ENCODE measurements around the gene ME3. TPM values are rescaled to one million over a fixed set of nuclear protein-coding genes. Genes with fewer than 3 reads are reported as not detected.

Gene ME3
- total RNA-seq, 2 experiments from 2014 or later, result 0.66 to 1.0 TPM

DNA sequence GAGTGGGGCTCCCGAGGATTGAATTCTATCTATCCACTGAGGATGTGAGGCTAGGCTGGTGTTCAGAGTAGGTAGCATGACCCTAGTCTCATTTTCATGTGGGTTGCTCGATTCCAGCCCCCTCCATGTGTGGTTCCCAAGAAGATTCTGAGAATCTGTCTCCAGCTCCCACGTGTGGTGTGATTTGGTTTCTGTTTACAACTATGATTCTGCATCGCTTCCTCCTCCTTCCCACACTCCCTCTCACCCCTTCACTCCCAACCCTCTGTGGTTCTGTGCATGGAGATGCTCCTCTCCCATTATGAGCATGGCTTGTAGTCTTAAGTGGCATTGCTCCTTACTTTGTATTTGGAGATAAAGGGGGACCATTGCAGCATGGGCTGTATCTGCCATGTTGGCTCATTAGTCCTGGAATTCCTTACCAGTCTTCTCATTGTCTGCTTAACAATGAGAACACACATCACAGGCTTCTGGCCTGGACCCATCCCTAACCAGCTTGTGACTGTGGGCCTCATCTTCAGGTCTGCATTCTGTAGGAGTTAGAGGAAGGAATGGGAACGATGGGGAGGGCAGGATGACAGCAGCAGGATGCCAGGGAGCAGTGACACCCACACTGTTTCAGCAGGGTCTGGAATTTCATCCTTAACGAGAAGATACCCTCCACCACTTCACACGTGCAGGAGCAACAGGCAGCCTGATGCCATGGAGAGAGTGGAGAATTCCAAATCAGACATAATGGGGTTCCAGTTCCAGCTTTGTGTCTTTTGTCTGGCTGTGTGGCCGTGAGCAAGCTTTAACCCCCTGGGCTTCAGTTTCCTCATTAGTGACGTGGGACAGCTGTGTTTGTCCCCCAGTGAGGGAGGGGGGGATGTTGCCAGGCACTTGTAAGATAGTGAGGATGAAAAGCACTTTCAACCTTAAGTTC lies 211.7 kb downstream of the ME3 start:
- Mint-ChIP-seq H3K4me3 (no peak overlapping the region), H3K27me3 (ENCODE audit: low read depth) (no peaks in the 10 kb centered on the region), H3K36me3 (ENCODE audit: low read depth) (no peaks in the 10 kb centered on the region), H3K27ac (no peak overlapping the region), H3K9me3 (ENCODE audit: insufficient read depth) (no peaks in the 10 kb centered on the region), H3K4me1 (ENCODE audit: low read depth) (peaks cover 3% of the 10 kb centered on the region)
- ChIA-PET CTCF (interaction anchor here (1.4 kb wide), 1 partner anchor 8 kb away, joined by 3 read pairs; no protein-coding TSS in a partner anchor), POLR2A (no interaction called here)
- ATAC-seq (no peak), DNase-seq (no peak)

DNA sequence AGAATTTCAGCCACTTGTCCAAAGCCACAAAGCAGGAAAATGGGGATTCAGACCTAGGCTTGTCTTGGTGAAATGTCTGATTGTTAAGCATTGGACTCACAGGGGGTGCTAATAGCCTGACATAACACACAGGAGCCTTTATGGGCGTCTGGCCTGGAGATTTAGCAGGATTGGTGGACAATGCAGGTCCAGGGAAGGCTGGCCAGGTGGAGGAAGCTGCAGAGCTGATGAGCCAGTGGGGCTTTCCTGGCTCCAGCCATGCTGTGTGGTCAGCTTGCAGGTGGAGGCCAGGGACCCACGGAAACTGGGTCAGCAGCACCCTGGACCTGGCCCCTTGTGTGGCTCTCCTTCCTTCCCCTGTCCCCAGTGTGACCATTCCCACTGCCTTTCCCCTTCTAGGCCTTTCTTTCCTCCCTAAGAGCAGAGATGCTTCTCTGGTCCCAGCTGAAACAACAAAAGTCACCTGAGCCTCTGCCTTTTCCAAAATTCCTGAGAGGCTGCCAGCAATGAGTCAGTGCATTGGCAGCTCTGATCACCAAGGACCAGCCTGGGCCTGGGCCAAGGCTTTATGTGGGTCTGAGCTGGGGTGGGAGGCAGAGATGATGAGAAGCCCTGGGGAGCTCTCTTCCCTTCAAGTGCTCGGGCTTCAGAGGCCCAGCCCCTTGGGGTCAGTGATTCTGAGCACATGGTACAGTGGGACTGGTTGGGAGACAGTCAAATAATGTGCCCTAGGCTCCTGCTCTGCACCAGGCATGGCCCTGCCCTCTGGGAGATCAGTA lies 212.5 kb downstream of the ME3 start:
- H3K36me3 Mint-ChIP-seq (ENCODE audit: low read depth), result no peaks in the 10 kb centered on the region
- ATAC-seq, result no peak
- peaks cover 3% of the 10 kb centered on the region for H3K4me1 Mint-ChIP-seq (ENCODE audit: low read depth)
- ChIA-PET CTCF (no interaction called here), POLR2A (no interaction called here)
- no peak for DNase-seq
- no peaks in the 10 kb centered on the region for H3K9me3 Mint-ChIP-seq (ENCODE audit: insufficient read depth)
- no peaks in the 10 kb centered on the region for H3K27me3 Mint-ChIP-seq (ENCODE audit: low read depth)
- no peak overlapping the region for H3K27ac Mint-ChIP-seq
- H3K4me3 Mint-ChIP-seq, result no peak overlapping the region

DNA sequence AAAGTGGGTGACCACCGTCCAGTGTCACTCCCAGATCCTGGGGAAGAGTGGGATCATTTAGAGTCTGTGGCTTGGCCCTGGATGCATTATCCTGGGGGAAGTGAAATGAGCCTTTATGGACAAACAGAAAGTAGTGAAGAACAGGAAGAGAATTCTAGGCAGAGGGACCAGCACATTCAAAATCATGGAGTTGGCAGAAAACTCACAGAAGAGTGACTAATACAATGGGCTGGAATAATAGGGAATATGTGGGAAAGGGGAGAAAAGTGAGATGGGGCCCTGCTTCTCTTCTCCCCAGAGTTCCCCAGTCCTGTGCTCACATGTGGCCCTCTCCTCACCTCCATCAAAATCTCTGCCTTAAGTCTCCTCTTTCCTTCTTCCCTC lies 213.4 kb downstream of the ME3 start:
- peaks cover 3% of the 10 kb centered on the region for H3K4me1 Mint-ChIP-seq (ENCODE audit: low read depth)
- ATAC-seq, result no peak
- H3K27ac Mint-ChIP-seq, result no peak overlapping the region
- ChIA-PET POLR2A (no interaction called here), CTCF (no interaction called here)
- H3K27me3 Mint-ChIP-seq (ENCODE audit: low read depth), result no peaks in the 10 kb centered on the region
- no peaks in the 10 kb centered on the region for H3K36me3 Mint-ChIP-seq (ENCODE audit: low read depth)
- H3K9me3 Mint-ChIP-seq (ENCODE audit: insufficient read depth), result no peaks in the 10 kb centered on the region
- DNase-seq, result no peak
- H3K4me3 Mint-ChIP-seq, result no peak overlapping the region

DNA sequence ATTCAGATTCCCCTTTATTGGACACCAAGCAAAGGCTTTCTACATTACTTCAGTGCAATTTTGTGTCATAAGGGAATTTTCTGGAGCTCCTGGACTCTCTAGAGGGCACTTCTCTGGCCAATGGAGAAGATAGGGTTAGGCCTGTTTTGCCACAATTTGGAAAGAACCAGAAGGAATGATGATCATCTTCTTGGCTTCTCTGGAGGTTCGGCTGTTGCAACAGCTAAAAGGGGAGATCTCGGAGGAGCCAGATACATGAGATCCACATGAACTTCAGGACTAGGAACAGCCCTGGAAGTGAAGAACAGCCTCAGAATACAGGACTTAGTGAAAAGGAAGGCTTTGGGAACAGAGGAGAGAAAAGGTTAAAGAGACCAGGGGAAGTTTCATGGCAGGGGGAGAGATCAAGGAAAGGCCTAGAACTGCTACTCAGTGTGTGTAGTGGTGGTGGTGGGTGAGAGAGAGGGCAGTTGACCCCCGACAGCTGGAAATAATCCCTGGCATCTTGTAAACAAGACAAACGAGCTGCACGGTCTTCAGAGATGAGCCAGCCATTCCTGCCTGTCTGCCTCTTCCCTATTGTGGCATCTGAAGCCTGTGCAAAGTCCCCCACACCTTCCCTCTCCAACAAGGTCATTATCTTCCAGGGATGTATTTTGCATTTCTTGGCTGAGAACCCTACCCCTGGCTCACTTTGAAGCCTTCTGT lies 214.0 kb downstream of the ME3 start:
- Mint-ChIP-seq H3K9me3 (ENCODE audit: insufficient read depth) (no peaks in the 10 kb centered on the region), H3K27me3 (ENCODE audit: low read depth) (no peaks in the 10 kb centered on the region), H3K4me3 (no peak overlapping the region), H3K4me1 (ENCODE audit: low read depth) (peaks cover 3% of the 10 kb centered on the region), H3K27ac (no peak overlapping the region), H3K36me3 (ENCODE audit: low read depth) (no peaks in the 10 kb centered on the region)
- no peak for ATAC-seq
- POLR2A ChIA-PET, result no interaction called here
- CTCF ChIA-PET, result interaction anchor here (1.2 to 5.8 kb wide), 3 partner anchors 10 to 460 kb away, joined by 4 to 45 read pairs (median 4); no protein-coding TSS in a partner anchor
- no peak for DNase-seq

GRCh38 chr11:86456075-86456939 lies 216.1 kb downstream of the ME3 start:
- H3K27ac Mint-ChIP-seq, result no peak overlapping the region
- H3K4me1 Mint-ChIP-seq (ENCODE audit: low read depth), result peaks cover 3% of the 10 kb centered on the region
- H3K4me3 Mint-ChIP-seq, result no peak overlapping the region
- ChIA-PET CTCF (interaction anchor here (0.7 to 5.8 kb wide), 13 partner anchors 8 to 364 kb away, joined by 3 to 45 read pairs (median 4); partner anchors contain the start of gene PRSS23), POLR2A (interaction anchor here (0.5 kb wide), 1 partner anchor 23 kb away, joined by 3 read pairs; no protein-coding TSS in a partner anchor)
- H3K9me3 Mint-ChIP-seq (ENCODE audit: insufficient read depth), result no peaks in the 10 kb centered on the region
- DNase-seq (peak; percentile 87), ATAC-seq (peak; percentile 95)
- no peaks in the 10 kb centered on the region for H3K36me3 Mint-ChIP-seq (ENCODE audit: low read depth)
- no peaks in the 10 kb centered on the region for H3K27me3 Mint-ChIP-seq (ENCODE audit: low read depth)

DNA sequence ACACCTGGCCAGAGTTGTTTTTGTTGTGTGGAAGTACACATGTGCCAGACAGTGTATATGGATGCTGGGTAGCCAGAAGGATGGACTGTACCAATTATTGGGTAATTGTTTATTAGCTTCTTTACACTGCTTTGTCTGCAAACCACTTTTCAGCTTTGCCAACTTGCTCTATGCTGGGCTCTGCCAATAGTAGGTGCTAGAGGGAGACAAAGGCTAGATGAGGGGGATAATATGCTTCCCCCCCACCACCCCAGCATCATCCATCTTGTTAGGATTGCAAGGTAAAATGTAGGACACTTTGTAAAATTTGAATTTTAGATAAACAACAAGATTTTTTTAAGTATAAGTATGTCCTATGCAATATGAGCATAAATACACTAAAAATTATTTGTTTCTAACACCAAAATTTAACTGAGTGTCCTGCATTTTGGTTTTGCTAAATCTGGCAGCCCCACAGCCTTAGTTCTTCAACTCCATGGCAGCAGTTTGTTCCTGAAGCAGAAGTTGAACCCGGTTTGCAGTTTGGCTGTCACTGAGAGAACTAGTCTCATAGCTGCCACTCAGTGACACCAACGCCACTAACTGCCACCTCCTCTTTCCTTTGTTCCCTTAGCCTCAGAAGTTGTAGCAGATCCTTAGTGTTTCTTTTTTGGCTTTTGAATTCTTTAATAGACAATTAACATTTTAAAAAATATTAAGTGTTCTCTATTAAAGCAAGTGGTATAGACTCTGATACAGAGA lies 219.0 kb downstream of the ME3 start:
- Mint-ChIP-seq H3K36me3 (ENCODE audit: low read depth) (no peaks in the 10 kb centered on the region), H3K27me3 (ENCODE audit: low read depth) (no peaks in the 10 kb centered on the region)
- no peak for DNase-seq

DNA sequence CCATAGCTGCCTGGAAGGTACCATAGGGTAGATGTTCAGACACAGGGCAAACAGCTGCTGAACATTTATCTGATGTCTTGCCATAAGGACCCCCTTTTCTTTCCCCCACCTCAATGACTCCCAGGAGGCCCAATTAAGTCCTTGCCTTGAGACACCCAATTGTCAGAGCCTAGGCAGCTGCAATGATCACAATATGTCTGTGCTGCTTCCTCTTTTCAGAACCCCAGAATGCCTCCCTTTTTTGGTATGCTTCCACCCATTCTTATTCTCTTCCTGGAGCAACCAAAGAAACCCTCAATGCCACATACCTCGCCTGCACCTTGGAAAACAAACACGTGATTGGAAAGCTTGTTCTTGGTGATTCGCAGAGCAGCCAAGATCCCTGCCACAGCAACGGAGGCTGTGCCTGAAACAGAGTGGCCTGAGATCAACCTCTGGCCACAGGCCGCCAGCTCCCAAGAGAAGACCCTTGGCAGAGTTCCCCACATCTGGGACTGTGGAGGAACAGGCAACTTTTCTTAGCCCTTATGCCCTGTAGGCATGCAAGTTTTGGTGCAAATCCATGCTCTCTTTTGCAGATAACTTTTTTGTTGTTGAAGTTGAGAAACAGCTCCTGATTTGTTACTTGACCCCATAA lies 222.3 kb downstream of the ME3 start:
- Mint-ChIP-seq H3K36me3 (ENCODE audit: low read depth) (peaks cover 3% of the 10 kb centered on the region), H3K27ac (no peak overlapping the region), H3K9me3 (ENCODE audit: insufficient read depth) (no peaks in the 10 kb centered on the region), H3K4me1 (ENCODE audit: low read depth) (peaks cover 18% of the 10 kb centered on the region), H3K27me3 (ENCODE audit: low read depth) (no peaks in the 10 kb centered on the region), H3K4me3 (no peak overlapping the region)
- DNase-seq (no peak), ATAC-seq (no peak)
- ChIA-PET POLR2A (no interaction called here), CTCF (no interaction called here)

More for the DNA sequence above, 219.0 kb downstream of the ME3 start:
- Mint-ChIP-seq H3K9me3 (ENCODE audit: insufficient read depth) (no peaks in the 10 kb centered on the region), H3K4me1 (ENCODE audit: low read depth) (peaks cover 3% of the 10 kb centered on the region), H3K4me3 (no peak overlapping the region), H3K27ac (no peak overlapping the region)
- CTCF ChIA-PET, result interaction anchor here (1.1 to 5.8 kb wide), 4 partner anchors 8 to 155 kb away, joined by 3 to 45 read pairs (median 4); no protein-coding TSS in a partner anchor
- ATAC-seq, result no peak
- POLR2A ChIA-PET, result interaction anchor here (0.6 kb wide), 2 partner anchors 154 to 578 kb away, joined by 3 to 5 read pairs; no protein-coding TSS in a partner anchor

DNA sequence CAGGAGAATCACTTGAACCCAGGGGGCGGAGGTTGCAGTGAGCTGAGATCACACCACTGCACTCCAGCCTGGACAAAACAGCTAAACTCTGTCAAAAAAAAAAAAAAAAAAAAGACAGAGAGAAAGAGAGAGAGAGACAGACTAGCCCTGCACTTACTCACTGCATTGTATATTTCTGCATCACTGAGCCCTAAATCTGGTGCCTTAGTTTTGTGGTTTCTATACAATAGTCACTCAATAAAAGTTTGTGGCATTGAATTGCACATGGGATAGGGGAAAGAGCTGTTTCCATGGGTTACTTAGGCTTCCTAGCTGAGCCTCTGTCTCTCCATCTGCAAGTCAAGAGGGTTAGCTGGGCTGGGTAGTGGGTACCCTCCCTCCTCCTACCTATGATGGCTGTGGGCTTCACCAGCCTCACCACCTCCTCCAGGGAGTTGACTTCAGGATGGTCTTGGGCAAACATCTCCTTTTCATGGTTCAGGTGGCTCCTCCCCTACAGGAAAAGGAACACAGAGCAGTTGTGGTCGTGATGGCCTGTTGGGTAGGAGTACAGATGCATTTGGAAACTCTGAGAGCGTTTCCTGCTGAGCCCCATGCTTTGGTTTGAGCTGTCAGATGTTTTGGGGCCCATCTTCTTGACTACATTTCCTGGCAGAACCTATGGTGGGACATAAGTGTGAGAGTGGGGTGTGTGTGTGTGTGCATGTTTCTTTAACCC lies 224.5 kb downstream of the ME3 start:
- Mint-ChIP-seq H3K4me1 (ENCODE audit: low read depth) (peaks cover 23% of the 10 kb centered on the region), H3K9me3 (ENCODE audit: insufficient read depth) (no peaks in the 10 kb centered on the region), H3K36me3 (ENCODE audit: low read depth) (peaks cover 3% of the 10 kb centered on the region), H3K27me3 (ENCODE audit: low read depth) (no peaks in the 10 kb centered on the region), H3K4me3 (no peak overlapping the region), H3K27ac (peak overlapping the region; percentile 81)
- ATAC-seq (peak; percentile 83), DNase-seq (peak; percentile 71)
- ChIA-PET CTCF (interaction anchor here (0.7 to 1.9 kb wide), 6 partner anchors 9 to 593 kb away, joined by 3 to 11 read pairs (median 4); partner anchors contain the start of gene CCDC83), POLR2A (interaction anchor here (0.6 kb wide), 1 partner anchor 640 kb away, joined by 4 read pairs; no protein-coding TSS in a partner anchor)

- Mint-ChIP-seq H3K4me1 (ENCODE audit: low read depth) (peaks cover 23% of the 10 kb centered on the region), H3K36me3 (ENCODE audit: low read depth) (peaks cover 3% of the 10 kb centered on the region), H3K9me3 (ENCODE audit: insufficient read depth) (no peaks in the 10 kb centered on the region), H3K27me3 (ENCODE audit: low read depth) (no peaks in the 10 kb centered on the region), H3K27ac (peak overlapping the region; percentile 71), H3K4me3 (no peak overlapping the region)
- no peak for DNase-seq
- CTCF ChIA-PET, result interaction anchor here (1.1 kb wide), 1 partner anchor 592 kb away, joined by 3 read pairs; the partner anchor contains the start of gene CCDC83
- POLR2A ChIA-PET, result interaction anchor here (0.8 kb wide), 1 partner anchor 592 kb away, joined by 5 read pairs; the partner anchor contains the start of gene CCDC83
- no peak for ATAC-seq
Observed at GRCh38 chr11:86446924-86447285, 225.5 kb downstream of the ME3 start.
